ENCODE results near the gene EHD4. TPM values are rescaled to one million over a fixed set of nuclear protein-coding genes. Genes with fewer than 3 reads are reported as not detected.
A peak's percentile ranks its signal among the peaks of the same experiment; 100 is the strongest.

EHD4 gene
- total RNA-seq, 1 donor from 2014 or later = 55.5 TPM

DNA sequence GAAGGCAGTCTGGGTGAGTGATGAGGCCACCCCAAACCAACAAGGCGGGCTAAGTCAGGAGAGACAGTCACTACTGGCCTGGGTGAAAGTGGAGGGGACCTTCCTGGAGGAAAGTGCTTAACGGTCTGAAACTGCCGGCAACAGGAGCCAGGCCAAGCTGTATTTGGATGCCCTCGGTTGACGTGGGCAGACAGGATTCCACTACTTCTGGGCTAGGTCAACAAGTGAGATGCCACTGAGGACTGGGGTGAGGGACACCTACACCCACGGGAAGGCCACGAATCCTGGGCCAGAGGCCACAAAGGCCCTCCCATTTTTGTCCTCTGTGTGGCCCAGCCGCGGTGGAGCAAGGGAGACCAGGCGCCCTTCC is 90.8 kb downstream of the EHD4 start:
- ATAC-seq (no peak), DNase-seq (ENCODE audit: missing footprints) (no peak)
- intact Hi-C loops (cut with DNase I) = no loop called here

DNA sequence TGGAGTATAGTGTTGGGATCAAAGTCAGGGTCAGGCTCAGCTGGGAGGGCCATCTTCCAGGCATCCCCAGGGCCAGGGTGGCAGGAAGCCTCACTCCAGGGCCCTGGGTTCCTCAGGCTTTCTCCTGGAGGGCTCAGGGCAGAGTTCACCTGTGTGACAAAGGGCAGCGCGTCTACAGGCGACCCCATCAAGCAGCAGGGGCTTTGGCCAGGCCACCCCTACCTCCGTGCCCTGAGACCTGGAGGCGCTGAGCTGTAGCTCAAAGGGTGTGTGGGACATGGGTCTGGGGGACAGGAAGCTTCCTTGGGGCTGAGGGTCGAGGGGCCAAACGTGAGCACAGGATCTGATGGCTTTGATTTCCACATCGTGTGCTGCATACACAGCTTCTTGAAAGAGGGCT is 91.3 kb downstream of the EHD4 start:
- no peak for DNase-seq (ENCODE audit: missing footprints)

DNA sequence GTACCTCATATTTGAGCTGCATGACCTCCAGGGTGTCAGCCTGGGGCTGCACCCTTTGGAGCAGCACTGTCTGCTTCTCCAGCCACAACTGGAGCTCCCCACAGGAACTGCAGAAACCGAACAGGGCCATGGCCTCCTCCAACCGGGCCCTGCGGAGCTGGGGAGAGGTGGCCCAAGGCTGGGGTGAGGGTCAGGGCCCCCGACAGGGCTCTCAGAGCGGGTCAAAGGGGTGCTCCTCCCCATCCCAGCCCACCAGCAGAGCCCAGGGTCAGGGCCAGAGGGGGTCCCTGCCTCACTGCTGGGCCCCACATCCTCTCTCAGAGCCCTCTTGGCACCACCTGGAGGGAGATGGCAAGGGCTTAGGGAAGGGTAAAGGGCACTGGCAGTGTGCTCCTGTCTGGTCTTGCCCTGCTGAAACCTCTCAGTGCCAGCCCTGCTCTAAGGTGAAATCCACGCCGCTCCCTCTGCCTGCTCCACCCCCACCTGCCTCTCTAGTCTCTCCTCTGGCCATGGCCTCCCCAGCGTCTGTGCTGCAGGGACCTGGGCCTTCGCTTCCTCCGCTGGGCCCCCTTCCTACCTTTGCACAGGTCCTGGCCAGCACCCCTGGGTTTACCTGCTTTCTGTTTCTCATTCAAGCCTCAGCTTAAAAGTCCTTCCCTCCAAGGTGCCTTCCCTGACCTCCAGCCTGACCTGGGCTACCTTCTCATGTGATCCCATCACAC is 92.0 kb downstream of the EHD4 start:
- intact Hi-C loops (cut with DNase I) = no loop called here
- no peak for DNase-seq (ENCODE audit: missing footprints)
- no peak for ATAC-seq

More for the DNA sequence above, 91.3 kb downstream of the EHD4 start:
- no peak for ATAC-seq
- intact Hi-C loops (cut with DNase I) = no loop called here

DNA sequence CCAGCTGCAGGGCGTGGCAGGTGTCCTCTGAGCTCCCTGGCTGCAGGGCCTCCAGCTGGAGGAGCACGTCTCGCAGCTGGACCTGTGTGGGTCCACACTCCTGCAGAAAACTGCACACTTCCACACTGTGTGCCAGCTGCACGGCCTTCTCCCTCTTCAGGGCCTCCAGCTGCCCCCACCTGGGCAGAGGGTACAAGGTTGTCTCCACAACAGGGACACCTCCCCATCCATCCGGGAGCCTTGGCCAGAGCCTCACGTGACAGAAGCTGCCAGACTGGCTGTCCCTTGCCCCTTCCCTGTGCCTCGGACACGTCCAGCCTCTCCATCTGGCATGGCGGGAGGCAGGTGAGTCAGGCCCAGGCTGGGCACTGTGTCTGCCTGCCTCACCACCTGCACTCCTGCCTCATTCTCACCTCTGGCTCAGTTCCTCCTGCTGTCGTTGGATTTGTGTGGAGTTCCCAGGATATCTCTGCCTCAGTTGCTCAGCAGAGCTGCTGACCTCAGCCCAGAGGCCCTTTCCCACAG is 93.0 kb downstream of the EHD4 start:
- intact Hi-C loops (cut with DNase I) = no loop called here
- ATAC-seq (no peak), DNase-seq (ENCODE audit: missing footprints) (no peak)

DNA sequence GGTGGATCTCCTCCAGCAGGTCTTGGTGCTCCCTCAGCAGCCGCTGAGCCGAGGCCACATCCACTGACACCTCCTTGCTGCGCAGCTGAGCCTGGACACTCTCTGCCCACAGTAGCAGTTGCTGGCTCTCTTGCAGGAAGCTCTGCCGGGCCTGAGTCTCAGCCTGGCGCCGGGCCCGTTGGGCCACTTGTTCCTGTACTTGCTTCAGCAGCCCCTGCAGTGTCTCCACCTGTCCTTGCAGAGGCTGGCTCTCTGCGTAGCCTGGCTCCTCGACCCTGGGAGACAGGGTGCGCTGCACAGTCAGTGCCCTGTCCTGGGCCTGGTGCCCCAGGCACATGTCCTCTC is 94.0 kb downstream of the EHD4 start:
- ATAC-seq (peak; percentile 58), DNase-seq (ENCODE audit: missing footprints) (no peak)
- intact Hi-C loops (cut with DNase I) = no loop called here

DNA sequence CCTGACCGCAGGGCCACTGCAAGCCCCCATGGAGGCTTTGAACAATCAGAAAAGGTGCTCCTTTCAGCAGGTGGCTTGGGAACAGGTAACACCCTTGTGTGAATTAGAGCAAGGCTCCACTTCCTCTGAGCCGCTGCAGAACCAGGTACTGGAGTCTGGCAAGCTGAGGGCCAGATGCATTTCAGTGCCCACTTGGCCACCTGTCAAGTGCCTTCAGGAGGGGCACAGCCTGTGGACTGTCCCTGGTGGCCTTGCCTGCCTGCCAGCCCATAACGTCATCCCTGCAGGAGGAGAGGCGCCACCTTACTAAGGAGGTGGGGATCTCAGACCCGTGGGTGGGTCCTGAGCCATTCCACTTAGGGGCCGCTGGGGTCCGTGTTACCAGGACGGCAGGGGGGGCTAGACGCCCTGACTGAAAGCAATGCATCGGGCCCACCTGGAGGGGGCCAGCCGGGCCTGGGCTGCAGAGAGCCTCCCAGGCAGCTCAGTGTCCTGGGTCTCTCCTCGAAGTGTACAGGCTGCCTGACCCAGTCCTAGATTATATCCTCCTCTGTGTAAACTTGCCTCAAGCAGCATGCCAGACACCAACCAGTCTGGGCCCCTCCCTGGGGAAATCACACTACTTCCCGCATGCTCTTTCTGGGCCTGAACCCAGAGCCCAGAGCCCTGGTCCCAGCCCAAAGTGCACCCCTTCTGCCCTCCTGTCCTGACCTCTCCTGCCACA is 94.6 kb downstream of the EHD4 start:
- intact Hi-C loops (cut with DNase I) = no loop called here
- no peak for DNase-seq (ENCODE audit: missing footprints)
- ATAC-seq = no peak

DNA sequence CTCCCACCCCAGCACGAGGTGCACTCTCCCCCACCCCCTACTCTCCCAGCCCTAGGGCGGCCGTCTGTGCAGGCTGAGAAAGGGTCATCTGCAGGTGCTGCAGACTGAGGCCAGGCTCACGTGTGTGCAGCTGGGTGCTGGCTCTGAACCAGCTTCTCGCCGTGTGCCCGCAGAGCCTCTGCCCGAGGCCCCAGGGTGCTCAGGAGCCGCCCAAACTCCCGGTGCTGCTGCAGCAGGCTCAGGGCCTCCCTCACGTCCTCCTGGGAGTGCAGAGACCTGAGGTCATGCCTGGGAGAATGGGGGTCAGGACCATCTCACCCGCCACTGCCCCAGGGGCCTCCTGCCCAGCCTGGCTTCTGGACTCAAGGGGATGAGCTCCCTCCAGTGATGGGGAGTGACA is 95.7 kb downstream of the EHD4 start:
- ATAC-seq = no peak

DNA sequence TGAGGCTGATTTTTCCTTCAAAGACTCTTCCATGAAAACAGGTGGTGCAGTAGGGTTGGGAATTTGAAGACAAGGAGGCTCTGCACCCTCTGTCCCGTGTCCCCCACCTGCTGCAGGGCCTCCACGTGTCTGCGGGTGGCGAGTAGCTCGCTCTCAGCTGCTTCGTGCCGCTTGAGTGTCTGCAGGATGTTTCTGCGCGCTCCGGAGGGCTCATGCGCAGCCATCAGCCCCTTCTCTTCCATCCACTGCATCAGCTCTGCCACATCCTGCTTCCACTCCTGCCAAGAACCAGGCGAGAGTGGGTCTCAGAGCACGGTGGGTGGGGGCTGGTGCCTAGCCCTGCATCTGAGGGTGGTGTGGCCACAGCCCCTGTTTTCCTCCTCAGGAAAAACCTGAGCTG is 96.3 kb downstream of the EHD4 start:
- intact Hi-C loops (cut with DNase I) = no loop called here
- ATAC-seq = no peak

More for the DNA sequence above, 95.7 kb downstream of the EHD4 start:
- no peak for DNase-seq (ENCODE audit: missing footprints)
- intact Hi-C loops (cut with DNase I) = no loop called here

DNA sequence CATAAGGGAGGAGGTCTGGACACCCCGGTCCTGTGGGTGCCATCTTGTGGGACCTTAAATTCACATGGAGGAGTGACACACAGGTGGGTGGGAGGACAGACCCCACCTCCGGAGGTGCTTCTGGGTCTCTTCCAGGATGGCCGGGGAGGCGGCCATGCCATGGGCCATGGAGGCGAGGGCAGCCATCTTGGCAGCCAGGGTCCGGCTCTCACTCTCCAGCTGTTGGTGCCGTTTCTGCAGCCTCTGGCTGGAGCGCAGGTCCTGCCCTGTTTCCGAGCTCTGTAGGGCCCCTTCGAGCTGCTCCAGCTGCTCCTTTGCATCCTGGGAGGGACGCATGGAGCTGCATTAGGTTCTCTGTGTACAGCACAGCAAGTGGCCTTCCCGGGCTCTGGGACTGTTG is 97.6 kb downstream of the EHD4 start:
- ATAC-seq = no peak
- no peak for DNase-seq (ENCODE audit: missing footprints)
- intact Hi-C loops (cut with DNase I) = no loop called here

More for the DNA sequence above, 96.3 kb downstream of the EHD4 start:
- no peak for DNase-seq (ENCODE audit: missing footprints)

DNA sequence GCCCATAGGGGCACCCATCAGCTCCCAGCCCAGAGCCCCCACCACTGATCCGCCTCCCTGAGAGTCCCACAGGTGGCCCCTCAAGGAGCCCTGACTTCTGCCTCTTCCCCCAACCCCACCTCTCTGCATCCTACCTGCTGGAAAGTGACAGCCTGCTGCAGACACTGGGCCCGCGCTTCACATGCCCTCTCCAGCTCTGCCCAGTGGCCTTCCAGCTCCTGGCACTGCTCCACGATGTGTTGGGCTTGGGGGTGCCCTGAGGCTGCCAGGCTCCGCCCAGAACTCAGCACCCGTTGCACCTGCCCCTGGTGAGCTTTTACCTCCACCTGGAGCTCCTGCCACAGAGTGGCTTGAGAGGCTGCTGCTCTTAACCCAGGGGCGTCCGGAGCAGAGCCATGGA is 98.6 kb downstream of the EHD4 start:
- intact Hi-C loops (cut with DNase I) = no loop called here
- no peak for ATAC-seq

DNA sequence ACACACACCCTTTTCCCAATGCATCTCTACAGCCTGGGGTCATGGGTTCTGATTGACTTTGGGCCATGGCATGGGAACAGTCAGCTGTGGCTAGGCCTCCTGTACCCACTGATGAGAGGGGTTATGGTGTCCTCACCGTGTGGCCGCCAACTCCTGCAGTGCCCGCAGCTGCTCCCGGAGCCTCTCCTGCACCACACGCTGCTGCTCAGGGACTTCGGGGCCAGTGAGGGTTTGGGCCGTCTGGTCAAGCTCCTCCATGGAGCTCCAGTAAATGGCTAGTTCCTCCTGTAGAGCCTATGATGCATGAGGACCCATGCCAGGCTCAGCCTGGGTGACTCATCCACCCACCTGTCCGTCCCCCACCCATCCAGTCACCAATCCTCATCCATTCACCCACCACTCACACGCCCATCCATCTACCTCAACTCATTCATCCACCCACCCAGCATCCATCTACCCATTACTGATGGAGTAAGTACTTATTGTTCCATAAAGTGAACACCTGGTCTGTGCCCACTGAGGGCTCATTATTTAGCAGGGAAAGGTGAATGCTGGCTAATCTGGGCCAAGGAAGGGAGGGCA is 100.1 kb downstream of the EHD4 start:
- DNase-seq (ENCODE audit: missing footprints) (no peak), ATAC-seq (no peak)
- intact Hi-C loops (cut with DNase I) = no loop called here

More for the DNA sequence above, 98.6 kb downstream of the EHD4 start:
- DNase-seq (ENCODE audit: missing footprints) = no peak

DNA sequence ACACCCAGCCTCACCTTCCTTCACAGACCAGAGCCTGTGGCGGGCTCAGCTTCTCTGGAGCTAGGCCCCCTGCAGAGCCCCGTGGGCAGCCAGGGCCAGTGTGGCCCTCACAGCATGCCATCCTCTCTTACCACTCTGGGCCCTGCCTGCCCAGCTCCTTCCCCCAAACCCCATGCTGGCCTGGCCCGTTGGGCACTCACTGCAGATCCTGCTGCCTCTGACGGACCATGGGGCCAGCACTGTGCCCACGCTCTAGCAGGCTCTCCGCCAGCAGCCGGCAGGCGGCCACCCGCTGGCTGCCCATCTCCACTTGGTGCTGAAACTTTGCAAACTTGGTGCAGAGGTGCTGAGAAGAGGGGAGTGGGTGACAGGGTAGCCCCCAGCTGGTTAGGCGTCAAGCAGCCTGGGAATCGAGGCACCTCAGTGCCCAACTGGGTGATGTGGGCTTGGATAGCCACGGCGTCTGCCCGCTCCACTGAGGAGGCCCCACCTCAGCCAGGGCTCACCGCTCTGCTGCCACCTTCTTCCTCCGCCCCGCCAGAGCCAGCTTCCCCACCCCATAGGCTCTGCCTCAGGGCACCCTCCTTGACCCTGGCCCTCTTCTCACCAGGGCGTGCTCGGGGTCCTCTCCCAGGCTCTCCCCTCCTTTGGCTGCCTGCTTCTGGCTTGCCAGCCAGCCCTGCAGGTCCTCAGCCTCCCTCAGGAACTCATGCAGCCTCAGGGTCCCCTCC is 101.0 kb downstream of the EHD4 start:
- DNase-seq (ENCODE audit: missing footprints) = no peak
- intact Hi-C loops (cut with DNase I) = no loop called here
- peak; percentile 14 for ATAC-seq

DNA sequence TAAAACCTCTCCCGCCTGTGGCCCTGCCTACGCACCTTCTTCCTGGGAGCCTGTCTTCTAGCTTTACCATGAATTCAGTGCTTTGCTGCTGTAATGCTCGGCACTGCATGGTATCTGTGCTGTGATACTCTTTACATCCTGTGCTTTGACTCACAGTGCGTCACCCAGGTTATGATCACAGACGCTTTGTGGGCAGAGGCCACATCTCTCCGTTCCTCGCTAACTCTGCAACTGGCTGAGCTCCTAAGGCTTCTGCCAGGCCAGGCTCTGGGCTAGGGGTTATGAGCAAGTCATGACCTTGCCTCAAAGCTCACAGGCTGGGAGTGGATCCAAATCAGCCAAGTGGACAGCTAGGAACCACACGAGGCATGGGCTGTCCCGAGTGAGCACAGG is 101.7 kb downstream of the EHD4 start:
- intact Hi-C loops (cut with DNase I) = no loop called here
- DNase-seq (ENCODE audit: missing footprints) (no peak), ATAC-seq (peak; percentile 76)

DNA sequence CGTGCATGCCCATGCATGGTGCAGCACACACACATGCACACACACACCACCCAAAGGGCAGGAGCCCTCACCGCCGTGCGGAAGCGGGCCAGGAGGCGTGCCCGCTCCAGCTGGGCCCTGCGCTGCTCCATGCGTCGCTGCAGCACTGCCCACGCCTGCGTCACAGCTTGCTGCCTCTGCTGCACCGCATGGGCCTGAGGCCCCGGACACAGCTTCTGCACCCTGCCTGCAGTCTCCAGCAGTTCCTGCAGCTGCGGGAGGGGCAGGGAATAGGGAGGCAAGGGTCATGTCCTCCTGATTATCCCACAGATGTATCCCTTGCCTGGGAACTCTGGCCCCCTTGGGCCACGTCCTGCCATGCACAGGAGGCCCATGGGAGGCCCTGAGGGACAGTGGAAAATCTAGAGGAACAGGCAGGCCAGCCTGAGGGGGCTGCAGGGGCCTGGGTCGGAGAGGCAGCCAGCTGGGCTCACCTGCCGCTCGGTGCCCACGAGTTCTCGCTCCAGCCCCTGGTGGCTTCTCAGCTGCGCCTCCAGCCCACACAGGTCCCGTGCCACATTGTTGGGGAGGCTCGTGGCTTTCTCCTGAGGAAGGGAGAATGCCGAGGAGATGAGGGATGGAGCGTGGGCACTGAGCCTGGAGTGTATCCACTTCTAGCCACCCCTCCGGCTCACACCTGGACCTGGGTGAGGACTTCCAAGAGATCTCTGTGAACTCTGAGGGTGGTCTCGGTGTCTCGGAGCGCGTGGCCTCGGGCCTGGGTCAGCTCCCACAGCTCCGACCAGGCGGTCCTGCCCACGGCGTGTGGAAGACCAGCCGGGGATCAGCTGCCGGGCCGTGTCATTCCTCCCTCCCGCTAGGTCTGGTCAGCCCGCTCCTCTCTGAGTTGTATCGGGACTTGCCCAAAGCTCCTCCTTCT is 102.3 kb downstream of the EHD4 start:
- no peak for DNase-seq (ENCODE audit: missing footprints)
- intact Hi-C loops (cut with DNase I) = no loop called here
- no peak for ATAC-seq

DNA sequence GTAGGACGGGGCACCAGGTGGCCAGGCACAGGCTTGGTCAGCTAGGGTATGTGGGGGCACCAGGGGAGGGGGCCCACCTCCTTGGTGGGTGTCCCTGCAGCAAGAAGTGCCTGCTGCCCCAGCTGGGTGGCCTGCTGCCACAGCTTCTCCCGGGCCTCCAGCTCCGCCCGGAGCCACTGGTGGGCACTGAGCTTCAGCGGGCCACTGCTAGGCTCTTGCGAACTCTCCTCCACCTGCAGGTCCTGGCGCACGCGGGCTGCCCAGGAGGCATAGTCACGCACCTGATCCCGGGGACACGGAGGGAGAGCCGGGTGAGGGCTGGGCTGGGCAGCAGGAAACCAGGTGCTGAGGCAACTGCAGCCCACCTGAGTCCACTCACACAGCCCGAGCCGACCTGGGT is 104.0 kb downstream of the EHD4 start:
- intact Hi-C loops (cut with DNase I) = no loop called here
- peak; percentile 62 for DNase-seq (ENCODE audit: missing footprints)
- no peak for ATAC-seq

DNA sequence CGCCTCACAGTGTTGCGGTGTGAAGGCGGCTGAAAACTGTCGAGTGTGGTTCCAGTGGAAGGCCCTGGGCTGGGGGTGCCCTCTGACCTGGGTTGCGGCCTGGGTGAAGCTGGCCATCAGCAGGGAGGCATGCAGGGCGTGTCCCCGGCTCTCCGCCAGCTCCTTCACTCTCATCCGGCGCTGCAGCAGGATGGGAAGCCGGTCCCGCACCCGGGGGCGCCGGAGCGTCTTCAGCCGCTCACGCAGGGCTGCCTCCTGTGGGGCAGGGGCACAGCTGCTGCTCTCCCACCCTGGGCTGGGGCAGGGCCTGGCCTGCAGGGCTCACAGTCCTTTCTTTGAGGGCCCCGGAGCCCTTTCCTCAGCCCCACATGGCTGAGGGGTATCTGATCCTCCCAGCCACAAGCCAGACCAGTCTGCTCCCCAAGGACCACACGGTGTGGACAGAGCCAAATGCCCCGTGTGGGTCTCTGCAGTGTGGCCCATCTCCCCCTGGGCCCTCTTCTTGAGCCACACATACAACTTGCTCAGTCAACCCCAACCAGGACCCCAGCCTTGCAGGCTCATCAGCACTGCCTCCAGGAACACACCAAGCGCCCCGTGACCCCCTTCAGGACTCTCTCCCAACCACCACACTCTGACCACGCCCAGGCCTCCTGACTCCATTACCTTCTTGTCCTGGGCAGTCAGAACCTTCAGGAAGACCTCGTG is 105.3 kb downstream of the EHD4 start:
- intact Hi-C loops (cut with DNase I) = no loop called here
- no peak for DNase-seq (ENCODE audit: missing footprints)

DNA sequence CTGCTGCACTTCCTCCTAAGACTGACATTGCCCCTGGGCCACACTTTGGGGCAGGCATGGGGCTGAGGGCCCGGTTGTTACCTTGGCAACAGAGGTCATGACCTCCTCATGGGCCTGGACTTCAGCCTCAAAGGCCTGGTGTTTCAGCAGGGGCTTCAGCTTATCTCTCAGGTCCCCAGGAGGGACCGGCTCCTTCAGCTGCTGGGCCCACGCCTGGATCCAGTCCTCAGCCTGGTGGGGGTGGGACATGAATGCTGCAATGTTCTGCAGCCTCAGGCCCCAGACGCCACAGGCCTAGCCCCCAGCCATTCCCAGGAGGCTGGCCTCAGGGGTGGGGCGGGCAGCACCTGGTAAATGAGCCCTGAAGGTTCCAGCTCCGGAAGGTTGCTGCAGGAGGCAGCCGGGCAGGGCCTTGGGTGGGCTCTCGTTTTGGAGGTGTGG is 106.1 kb downstream of the EHD4 start:
- DNase-seq (ENCODE audit: missing footprints) (peak; percentile 45), ATAC-seq (no peak)
- intact Hi-C loops (cut with DNase I) = no loop called here

More for the DNA sequence above, 105.3 kb downstream of the EHD4 start:
- ATAC-seq = no peak
